ENCODE results near the gene SULF2. TPM values are rescaled to one million over a fixed set of nuclear protein-coding genes. Genes with fewer than 3 reads are reported as not detected.

The SULF2 gene
- total and polyA plus RNA-seq, 2 of the 4 experiments (the other 2 are of a cell fraction): 0.54 to 0.77 TPM

DNA sequence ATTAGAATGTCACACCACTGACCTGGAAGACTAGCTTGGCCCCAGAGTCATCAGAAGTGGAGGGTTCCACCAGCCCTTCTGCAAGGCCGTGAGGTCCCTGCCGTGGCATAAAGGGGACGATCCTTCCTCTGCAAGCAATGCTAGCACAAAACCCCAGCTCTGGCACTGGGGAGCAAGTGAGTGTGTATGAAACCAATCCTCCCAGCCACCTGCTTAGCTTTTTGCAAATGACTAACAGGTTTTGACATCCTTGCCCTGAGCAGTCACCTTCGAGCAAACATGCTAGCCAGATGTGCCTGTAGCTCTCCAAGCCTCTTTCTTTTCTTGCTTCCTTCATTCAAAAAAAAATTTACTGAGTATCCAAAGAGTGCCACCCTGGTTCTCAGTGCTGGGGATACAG is 8.6 kb downstream of the SULF2 start:
- TF ChIP-seq MXI1 (IDR thresholded peaks at IDR 0.05; ENCODE audit: borderline replicate concordance, low read depth, low read length) (no peak), MAZ (IDR thresholded peaks at IDR 0.05; ENCODE audit: borderline replicate concordance, low read depth, low read length) (no peak), NFE2L2 (IDR thresholded peaks at IDR 0.05; ENCODE audit: low read depth, low read length) (no peak), POLR2A (IDR thresholded peaks at IDR 0.05; ENCODE audit: low read depth, low read length) (no peak)
- TF ChIP-seq, protein P1, sequence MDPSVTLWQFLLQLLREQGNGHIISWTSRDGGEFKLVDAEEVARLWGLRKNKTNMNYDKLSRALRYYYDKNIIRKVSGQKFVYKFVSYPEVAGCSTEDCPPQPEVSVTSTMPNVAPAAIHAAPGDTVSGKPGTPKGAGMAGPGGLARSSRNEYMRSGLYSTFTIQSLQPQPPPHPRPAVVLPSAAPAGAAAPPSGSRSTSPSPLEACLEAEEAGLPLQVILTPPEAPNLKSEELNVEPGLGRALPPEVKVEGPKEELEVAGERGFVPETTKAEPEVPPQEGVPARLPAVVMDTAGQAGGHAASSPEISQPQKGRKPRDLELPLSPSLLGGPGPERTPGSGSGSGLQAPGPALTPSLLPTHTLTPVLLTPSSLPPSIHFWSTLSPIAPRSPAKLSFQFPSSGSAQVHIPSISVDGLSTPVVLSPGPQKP (IDR thresholded peaks at IDR 0.05; ENCODE audit: borderline replicate concordance, low read depth, low read length): no peak
- no peaks in the 10 kb centered on the region for H3K36me3 ChIP-seq (ENCODE audit: control insufficient read depth, insufficient read depth, low read length)
- peaks cover 2% of the 10 kb centered on the region; the same call in 1 of the 2 replicates for H3K27me3 ChIP-seq (ENCODE audit: control insufficient read depth, insufficient read depth, low read length)
- in situ Hi-C loops (cut with MboI; ENCODE audit: low sequenced_read_pairs) (no loop called here), intact Hi-C loops (cut with micrococcal nuclease) (no loop called here), dilution Hi-C loops (cut with HindIII; ENCODE audit: low sequenced_read_pairs, unreplicated experiment) (no loop called here)
- ChIA-PET CTCF (interaction anchor here (0.6 kb wide), 1 partner anchor 349 kb away, joined by 3 read pairs; no protein-coding TSS in a partner anchor), POLR2A (ENCODE audit: unreplicated experiment) (no interaction called here)
- H2BK15ac ChIP-seq (ENCODE audit: low read depth, low read length): no peak overlapping the region
- DNase-seq: no peak
- H3K56ac ChIP-seq (ENCODE audit: extremely low read depth, insufficient read depth, low read length): no peak overlapping the region
- peaks cover 8% of the 10 kb centered on the region; the same call in 1 of the 2 replicates for H3K9me3 ChIP-seq (ENCODE audit: control insufficient read depth, insufficient read depth, low read length)
- H3K18ac ChIP-seq (ENCODE audit: low read depth, low read length): no peak overlapping the region
- H2AK9ac ChIP-seq (replicated peaks; ENCODE audit: low read depth, low read length, poor library complexity): no peak overlapping the region
- H2BK5ac ChIP-seq (ENCODE audit: low read depth, low read length, poor library complexity, severe bottlenecking): no peak overlapping the region
- no peak overlapping the region for H3K14ac ChIP-seq (replicated peaks; ENCODE audit: low read depth, low read length)
- WGBS, 2 experiments (ENCODE audit: extremely low coverage in 2 of 2, insufficient read length in 1 of 2): no CpG with 5 or more reads among the region's 4 CpGs
- H3K79me1 ChIP-seq (ENCODE audit: low read depth in 1 of 2, low read length in 2 of 2): no peaks in the 10 kb centered on the region
- H4K8ac ChIP-seq (ENCODE audit: low read depth in 2 of 2, low read length in 2 of 2): no peak overlapping the region
- no peak overlapping the region for H2AK5ac ChIP-seq (ENCODE audit: low read depth, low read length)
- no peaks in the 10 kb centered on the region for H3K9me1 ChIP-seq (ENCODE audit: insufficient read depth, low read length)
- no peaks in the 10 kb centered on the region for H3K4me1 ChIP-seq (ENCODE audit: control insufficient read depth, insufficient read depth, low read length)
- no peaks in the 10 kb centered on the region for H4K20me1 ChIP-seq (ENCODE audit: insufficient read depth, low read length)
- H3K9ac ChIP-seq (ENCODE audit: low read depth, low read length): no peak overlapping the region
- no peak for ATAC-seq (ENCODE audit: low read depth)
- H4K91ac ChIP-seq (ENCODE audit: insufficient read depth, low read depth, low read length): no peak overlapping the region
- H3K4me3 ChIP-seq (ENCODE audit: insufficient read depth, low read depth, low read length): no peak overlapping the region
- H2AFZ ChIP-seq (replicated peaks; ENCODE audit: low read length, poor library complexity): no peak overlapping the region
- no peak overlapping the region for H3K23ac ChIP-seq (ENCODE audit: low read depth, low read length)
- H4K5ac ChIP-seq (ENCODE audit: low read depth, low read length): no peak overlapping the region
- no peak overlapping the region for H3K4ac ChIP-seq (ENCODE audit: low read depth, low read length)
- no peak overlapping the region for H3K4me2 ChIP-seq (ENCODE audit: low read depth, low read length)
- BruUV-seq (replicated peaks): no TSS peak
- H2BK20ac ChIP-seq (ENCODE audit: low read depth, low read length): no peak overlapping the region
- no peak overlapping the region for H3K27ac ChIP-seq (ENCODE audit: insufficient read depth, low read length)
- H2BK120ac ChIP-seq (ENCODE audit: low read depth, low read length): no peak overlapping the region

Measured in IMR-90 (cell line).